ENCODE results near the gene ANXA3.

GRCh38 chr4:78510681-78511080, 40.9 kb upstream of the ANXA3 start:
- no peak for TF ChIP-seq CTCF (conservative IDR thresholded peaks at IDR 0.05; ENCODE audit: low read depth, low read length)
- TF ChIP-seq EZH2 (IDR thresholded peaks at IDR 0.05; ENCODE audit: borderline replicate concordance, low read depth, low read length, poor library complexity, severe bottlenecking) = no peak

Measured in A673 (cell line).